GM12878 (cell line): ENCODE data around the gene NCAM1.

Experiments used
- CBX3 ChIP-seq: fragments of 200-600 bp; sonication (generic); IDR thresholded peaks from 2 replicates; pipeline ENCODE4 v1.6.1; 2016; ENCODE audit warnings: low read depth, borderline replicate concordance
- CHD2 ChIP-seq: IDR thresholded peaks from 2 replicates; pipeline ENCODE4 v1.6.1; 2011; ENCODE audit warnings: low read depth, low read length, improper control_type of control experiment, borderline replicate concordance
- CTCF ChIP-seq, 3 experiments: IDR thresholded peaks in 2 of 3; conservative IDR thresholded peaks in 1 of 3; 2 replicates each; pipeline ENCODE4 v1.5.1; 2011; ENCODE audit warnings: low read depth in 3 of 3, low read length in 3 of 3, mild to moderate bottlenecking in 3 of 3, control low read depth in 2 of 3, moderate library complexity in 2 of 3, inconsistent platforms in 1 of 3, mixed read lengths in 1 of 3; ENCODE audit not compliant: control insufficient read depth in 2 of 3, insufficient read depth in 1 of 3; ENCODE audit errors: extremely low read depth in 1 of 3
- EP300 ChIP-seq, 2 experiments: fragments of 150-350 bp in 1 of 2; IDR thresholded peaks; 2 replicates each; pipeline ENCODE4 v1.6.1; 2011 to 2012; ENCODE audit warnings: low read depth in 2 of 2, low read length in 2 of 2, borderline replicate concordance in 1 of 2, improper control_type of control experiment in 1 of 2, inconsistent platforms in 1 of 2; ENCODE audit not compliant: control insufficient read depth in 1 of 2
- ETV6 ChIP-seq, 2 experiments: fragments of 450-650 bp in 1 of 2; IDR thresholded peaks in 1 of 2; conservative IDR thresholded peaks in 1 of 2; 2 replicates each; pipeline ENCODE4 v1.6.1; 2014; ENCODE audit warnings: antibody characterized with exemption in 1 of 2, borderline replicate concordance in 1 of 2, low read depth in 1 of 2, mild to moderate bottlenecking in 1 of 2, moderate library complexity in 1 of 2
- FOS ChIP-seq: IDR thresholded peaks from 3 replicates; pipeline ENCODE4 v1.6.1; 2011; ENCODE audit warnings: borderline replicate concordance; ENCODE audit not compliant: insufficient read length; ENCODE audit errors: extremely low read depth
- FOXK2 ChIP-seq: fragments of 450-650 bp; IDR thresholded peaks from 2 replicates; pipeline ENCODE4 v1.6.1; 2017; ENCODE audit warnings: mild to moderate bottlenecking, moderate library complexity
- GABPA ChIP-seq: IDR thresholded peaks from 2 replicates; pipeline ENCODE4 v1.6.1; 2014; ENCODE audit warnings: antibody characterized with exemption, low read depth, mild to moderate bottlenecking, inconsistent platforms
- MLLT1 ChIP-seq: fragments of 450-650 bp; IDR thresholded peaks from 2 replicates; pipeline ENCODE4 v1.6.1; 2016; ENCODE audit warnings: mild to moderate bottlenecking
- POLR2A ChIP-seq: IDR thresholded peaks from 2 replicates; pipeline ENCODE4 v1.6.1; 2011; ENCODE audit warnings: low read depth, mild to moderate bottlenecking, low read length
- RFX5 ChIP-seq: IDR thresholded peaks from 2 replicates; pipeline ENCODE4 v1.6.1; 2011; ENCODE audit warnings: low read depth, low read length, improper control_type of control experiment
- TF ChIP-seq, protein P1 (sequence below): IDR thresholded peaks from 2 replicates; pipeline ENCODE4 v1.6.1; 2012; ENCODE audit warnings: mild to moderate bottlenecking, low read depth, low read length

- TF ChIP-seq POLR2A (no peak), ETV6 (conservative IDR thresholded peaks at IDR 0.05 in 1 of 2, IDR thresholded peaks at IDR 0.05 in 1 of 2; ENCODE audit: borderline replicate concordance in 1 of 2, low read depth in 1 of 2) (no peak), CTCF (IDR thresholded peaks at IDR 0.05 in 2 of 3, conservative IDR thresholded peaks at IDR 0.05 in 1 of 3; ENCODE audit: control insufficient read depth in 2 of 3, extremely low read depth in 1 of 3, insufficient read depth in 1 of 3, low read depth in 3 of 3, low read length in 3 of 3) (no peak), EP300 (IDR thresholded peaks at IDR 0.05; ENCODE audit: borderline replicate concordance in 1 of 2, control insufficient read depth in 1 of 2, low read depth in 2 of 2, low read length in 2 of 2) (no peak), FOXK2 (no peak), MLLT1 (no peak), RFX5 (no peak), GABPA (no peak), CBX3 (no peak), FOS (no peak), CHD2 (no peak)
- TF ChIP-seq, protein P1, sequence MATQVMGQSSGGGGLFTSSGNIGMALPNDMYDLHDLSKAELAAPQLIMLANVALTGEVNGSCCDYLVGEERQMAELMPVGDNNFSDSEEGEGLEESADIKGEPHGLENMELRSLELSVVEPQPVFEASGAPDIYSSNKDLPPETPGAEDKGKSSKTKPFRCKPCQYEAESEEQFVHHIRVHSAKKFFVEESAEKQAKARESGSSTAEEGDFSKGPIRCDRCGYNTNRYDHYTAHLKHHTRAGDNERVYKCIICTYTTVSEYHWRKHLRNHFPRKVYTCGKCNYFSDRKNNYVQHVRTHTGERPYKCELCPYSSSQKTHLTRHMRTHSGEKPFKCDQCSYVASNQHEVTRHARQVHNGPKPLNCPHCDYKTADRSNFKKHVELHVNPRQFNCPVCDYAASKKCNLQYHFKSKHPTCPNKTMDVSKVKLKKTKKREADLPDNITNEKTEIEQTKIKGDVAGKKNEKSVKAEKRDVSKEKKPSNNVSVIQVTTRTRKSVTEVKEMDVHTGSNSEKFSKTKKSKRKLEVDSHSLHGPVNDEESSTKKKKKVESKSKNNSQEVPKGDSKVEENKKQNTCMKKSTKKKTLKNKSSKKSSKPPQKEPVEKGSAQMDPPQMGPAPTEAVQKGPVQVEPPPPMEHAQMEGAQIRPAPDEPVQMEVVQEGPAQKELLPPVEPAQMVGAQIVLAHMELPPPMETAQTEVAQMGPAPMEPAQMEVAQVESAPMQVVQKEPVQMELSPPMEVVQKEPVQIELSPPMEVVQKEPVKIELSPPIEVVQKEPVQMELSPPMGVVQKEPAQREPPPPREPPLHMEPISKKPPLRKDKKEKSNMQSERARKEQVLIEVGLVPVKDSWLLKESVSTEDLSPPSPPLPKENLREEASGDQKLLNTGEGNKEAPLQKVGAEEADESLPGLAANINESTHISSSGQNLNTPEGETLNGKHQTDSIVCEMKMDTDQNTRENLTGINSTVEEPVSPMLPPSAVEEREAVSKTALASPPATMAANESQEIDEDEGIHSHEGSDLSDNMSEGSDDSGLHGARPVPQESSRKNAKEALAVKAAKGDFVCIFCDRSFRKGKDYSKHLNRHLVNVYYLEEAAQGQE, result no peak
Observed at GRCh38 chr11:113293936-113294335, 332.7 kb downstream of the NCAM1 start.
